ENCODE measurements around the gene TRAF3.
A peak's percentile ranks its signal among the peaks of the same experiment; 100 is the strongest.
"Not testable (repeated sequence)": the region's sequence is repeated elsewhere in the genome, so short reads cannot be mapped to it uniquely, and the experiment has no call there.

The TRAF3 gene

DNA sequence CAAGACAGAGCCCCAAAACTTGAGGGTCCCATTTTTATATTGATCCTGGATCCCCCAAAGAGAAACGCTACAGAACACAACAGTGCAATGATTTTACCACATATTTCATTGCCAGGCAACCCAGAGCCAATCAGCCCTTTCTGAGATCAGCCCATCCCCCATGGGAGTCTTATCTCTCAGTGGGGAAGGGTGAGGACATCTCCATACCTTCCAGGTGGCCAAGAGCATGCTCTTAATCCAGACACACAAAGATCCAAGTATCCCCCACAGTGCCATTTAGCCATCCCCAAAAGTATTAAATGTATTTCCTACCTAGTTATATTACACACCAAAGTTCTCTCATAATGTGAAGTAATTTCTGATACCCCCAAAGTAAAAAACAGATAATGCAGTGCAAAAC, 82.7 kb downstream of the TRAF3 start:
- no peak for DNase-seq

GRCh38 chr14:102862154-102862773, 85.0 kb downstream of the TRAF3 start:
- no peak for DNase-seq

- no peak for DNase-seq
Observed at GRCh38 chr14:102863381-102863780, 86.1 kb downstream of the TRAF3 start.

DNA sequence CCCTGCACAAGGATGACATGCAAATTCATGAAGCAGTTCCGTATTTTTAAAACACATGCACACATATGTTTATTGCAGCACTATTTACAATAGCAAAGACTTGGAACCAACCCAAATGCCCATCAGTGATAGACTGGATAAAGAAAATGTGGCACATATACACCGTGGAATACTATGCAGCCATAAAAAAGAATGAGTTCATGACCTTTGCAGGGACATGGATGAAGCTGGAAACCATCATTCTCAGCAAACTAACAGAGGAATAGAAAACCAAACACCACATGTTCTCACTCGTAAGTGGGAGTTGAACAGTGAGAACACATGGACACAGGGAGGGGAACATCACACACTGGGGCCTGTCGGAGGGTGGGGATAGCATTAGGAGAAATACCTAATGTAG, 88.7 kb downstream of the TRAF3 start:
- DNase-seq: not testable (repeated sequence)

DNA sequence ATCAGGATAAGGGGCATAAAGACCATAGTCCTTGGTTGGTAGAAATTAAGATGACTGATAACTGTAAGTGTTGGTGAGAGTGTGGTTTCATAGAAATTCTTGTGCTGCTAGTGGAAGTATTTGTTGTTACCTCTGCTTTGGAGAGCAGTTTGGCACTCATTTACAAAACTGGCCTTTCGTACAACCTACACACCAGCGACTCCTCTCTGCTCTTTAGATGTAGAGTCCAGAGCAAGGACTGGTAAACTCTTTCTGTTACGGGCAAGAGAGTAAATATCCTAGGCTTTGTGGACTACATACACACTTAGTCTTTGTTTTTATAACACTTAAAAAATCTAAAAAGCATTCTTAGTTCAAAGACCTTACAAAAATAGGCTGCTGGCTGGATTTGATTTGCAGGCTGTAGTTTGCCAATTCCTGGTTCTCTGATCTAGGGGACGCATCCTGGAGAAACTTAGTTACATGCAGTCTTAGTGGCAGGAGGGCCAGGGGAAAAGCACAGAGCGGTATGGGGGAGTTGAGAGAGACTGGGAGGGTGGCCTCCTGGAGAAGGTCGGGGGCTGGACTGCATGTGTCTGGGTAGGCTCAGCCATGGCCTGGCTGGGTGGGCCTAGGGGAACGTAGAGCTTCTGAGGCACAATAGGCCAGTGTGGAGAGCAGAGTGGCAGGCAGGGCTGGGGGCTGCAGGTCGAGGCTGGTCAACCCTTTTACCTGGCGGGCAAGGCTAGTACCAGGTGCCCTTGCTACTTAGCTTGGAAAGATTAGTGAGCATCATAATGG, 89.9 kb downstream of the TRAF3 start:
- no peak for DNase-seq

GRCh38 chr14:102867826-102868580, 90.8 kb downstream of the TRAF3 start:
- no peak for DNase-seq

DNA sequence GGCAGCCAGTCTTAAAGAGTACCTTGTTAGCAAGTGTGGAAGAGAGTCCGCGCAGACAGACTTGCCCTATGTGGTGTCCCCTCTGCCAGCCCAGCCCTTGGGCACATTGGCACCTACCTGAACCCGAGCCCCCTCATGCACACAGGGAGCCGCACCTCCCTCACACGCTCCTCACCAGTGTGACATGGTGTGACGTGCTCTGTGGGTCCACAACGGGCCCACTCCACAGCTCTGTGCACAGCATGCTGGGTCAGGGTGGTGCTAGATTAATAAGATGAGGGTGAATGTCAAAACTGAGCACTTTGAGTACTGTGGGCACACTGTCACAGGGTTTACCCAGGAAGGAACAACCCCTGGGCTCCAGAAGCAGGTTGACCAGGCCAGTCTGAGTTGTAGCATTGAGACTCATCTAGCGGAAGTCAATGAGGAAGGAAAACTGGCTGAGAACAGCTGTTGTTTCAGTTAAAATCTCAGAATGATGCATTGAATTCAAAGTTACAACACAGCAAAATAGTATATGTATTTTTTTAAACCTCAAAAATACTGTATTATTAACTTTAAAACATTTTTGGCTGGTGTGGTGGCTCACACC, 91.8 kb downstream of the TRAF3 start:
- DNase-seq: no peak

GRCh38 chr14:102870246-102870645, 93.0 kb downstream of the TRAF3 start:
- no peak for DNase-seq

GRCh38 chr14:102870994-102871831, 94.0 kb downstream of the TRAF3 start:
- peak in 1 of 56 donors; percentile 5 for DNase-seq

GRCh38 chr14:102872020-102872419, 94.8 kb downstream of the TRAF3 start:
- no peak for DNase-seq

DNA sequence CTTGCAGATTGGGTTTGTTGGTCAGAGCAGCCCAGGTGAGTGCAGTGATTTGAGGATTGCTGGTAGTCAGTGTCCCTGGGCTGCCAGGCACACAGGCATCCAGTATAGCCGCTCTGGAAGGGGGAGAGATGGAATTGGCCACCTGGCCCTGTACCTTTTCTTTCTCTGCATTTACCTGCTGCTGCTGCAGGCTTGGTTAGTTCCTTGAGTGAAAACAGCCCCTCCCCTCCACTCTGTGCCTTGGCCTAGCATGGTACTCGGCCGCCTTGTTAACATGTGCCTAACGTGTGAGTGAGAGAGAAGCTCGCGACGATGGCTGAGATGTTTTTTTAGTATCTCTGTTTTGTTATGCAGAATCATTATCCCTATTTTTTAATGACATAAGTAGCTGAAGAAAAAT, 95.9 kb downstream of the TRAF3 start:
- no peak for DNase-seq

DNA sequence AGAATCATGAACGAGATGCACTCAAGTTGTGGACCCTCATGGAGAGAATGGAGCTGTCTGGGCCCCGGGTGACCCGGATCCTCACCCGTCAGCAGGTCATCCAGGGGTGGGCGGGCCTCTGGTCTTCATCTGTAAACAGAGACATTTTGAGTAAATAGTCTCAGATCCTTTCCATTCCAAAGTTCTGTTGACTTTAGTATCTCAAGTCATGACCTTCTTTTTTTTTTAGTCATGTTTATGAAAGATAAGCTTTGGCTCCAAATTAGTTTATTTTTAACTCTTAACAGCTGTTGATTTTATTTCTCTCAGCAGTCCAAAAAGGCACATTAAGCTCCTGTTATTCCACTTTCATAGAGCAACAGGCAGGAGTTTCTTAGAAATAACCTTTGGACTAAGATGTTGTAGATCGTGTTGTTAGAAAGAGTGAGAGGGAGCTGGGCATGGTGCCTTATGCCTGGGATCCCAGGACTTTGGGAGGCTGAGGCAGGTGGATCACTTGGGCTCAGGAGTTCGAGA, 96.4 kb downstream of the TRAF3 start:
- no peak for DNase-seq

GRCh38 chr14:102875652-102876051, 98.4 kb downstream of the TRAF3 start:
- no peak for DNase-seq

DNA sequence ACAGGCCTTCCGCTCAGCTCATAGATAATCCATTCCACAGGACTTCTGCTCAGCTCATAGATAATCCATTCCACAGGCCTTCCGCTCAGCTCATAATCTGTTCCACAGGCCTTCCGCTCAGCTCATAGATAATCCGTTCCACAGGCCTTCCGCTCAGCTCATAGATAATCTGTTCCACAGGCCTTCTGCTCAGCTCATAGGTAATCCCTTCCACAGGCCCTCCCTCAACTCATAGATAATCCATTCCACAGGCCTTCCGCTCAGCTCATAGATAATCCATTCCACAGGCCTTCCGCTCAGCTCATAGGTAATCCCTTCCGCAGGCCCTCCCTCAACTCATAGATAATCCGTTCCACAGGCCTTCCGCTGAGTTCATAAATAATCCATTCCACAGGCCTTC, 100.3 kb downstream of the TRAF3 start:
- not testable (repeated sequence) for DNase-seq

DNA sequence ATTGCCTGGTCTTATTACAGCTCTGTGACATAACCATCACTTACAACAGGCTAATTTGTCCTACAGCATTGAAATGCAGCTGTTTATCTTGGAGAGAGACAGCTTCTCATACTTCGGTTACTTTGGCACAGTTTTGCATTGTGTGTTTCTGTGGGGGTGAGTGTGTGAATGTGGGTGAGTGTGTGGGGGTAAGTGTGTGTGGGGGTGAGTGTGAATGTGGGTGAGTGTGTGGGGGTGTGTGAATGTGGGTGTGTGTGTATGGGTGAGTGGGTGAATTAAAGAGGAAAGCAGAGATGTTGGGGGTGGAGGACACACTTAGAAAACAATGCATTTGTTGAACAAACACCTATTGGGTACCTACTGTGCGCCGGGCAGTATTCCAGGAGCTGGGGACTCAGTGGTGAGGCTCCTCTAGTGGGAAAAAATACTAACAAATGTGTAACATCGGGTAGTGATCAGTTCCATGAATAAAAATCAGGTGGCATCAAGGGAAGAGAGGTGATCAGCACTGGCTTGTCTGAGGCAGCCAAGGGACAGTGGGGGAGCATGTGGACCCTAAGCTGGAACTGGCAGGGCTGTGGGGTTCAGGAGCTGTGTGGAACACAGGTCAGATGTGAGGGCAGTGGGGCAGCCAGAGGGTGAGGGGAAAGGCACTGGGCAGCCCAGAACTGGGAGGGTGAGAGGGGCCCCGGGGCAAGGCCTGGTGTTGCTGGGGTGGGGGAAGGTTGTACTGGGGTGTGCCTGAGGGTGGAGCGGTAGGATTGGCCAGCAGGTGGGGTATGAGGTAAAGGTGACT, 101.1 kb downstream of the TRAF3 start:
- DNase-seq: no peak

DNA sequence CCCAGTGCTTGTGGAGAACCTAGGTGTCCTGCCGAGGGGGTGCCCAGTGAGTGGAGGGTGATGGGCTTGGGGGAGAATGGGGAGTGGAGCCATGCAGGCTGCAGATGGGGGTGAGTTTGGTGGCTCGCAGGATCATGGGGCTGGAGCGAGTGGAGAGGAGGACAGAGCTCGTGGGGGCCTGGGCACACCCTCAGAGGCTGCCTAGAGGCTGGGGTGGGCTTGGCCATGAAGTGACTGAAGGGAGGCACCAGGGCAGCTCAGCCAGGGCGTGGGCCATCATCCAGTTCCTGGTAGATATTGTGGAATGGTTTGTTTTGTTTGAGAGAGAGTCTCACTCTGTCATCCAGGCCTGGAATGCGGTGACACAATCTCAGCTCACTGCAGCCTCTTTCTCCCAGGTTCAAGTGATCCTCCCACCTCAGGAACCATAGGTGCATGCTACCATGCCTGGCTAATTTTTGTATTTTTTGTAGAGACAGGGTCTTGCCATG, 101.8 kb downstream of the TRAF3 start:
- no peak for DNase-seq

DNA sequence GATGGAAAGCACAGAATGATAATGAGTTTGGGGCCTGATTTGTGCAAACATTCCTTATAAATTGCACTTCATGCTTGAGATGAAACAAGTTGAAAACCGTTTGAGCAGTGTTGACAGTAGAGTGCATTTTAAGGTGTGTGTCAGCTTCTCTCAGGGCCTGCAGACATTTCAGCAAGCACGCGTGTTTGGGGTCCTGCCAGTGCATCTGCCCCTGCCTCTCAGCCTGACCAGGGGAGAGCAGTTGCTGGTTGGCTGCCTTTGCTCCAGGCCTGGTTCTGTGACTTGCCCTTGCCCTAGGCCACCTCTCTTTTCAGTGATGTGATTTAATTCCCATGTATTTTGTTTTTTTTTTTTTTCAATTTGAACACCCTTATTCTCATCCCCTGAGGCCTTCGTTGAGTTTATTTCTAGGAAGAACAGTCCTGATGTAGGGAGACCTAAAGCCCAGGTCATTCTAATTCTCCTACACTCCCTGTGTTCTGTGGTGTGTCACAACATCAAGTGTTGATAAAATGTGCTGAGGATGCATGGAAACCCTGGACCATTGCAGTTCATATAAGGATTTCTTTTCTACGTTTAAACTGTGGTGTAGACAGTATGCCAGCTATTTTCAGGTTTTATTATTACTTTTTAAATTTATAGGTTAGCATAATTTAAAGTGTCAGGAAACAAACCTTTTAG, 105.1 kb downstream of the TRAF3 start:
- DNase-seq: no peak

GRCh38 chr14:102883089-102883541, 105.9 kb downstream of the TRAF3 start:
- DNase-seq: no peak

- DNase-seq: no peak
Observed at GRCh38 chr14:102883554-102883953, 106.3 kb downstream of the TRAF3 start.

All from nucleus accumbens (tissue), 56 donors.